Activated CD4-positive, CD25-positive, alpha-beta regulatory T cell treated with anti-CD3 and anti-CD28 coated beads, Interleukin-2, amount 50 U/mL, for 24 hours (primary cell): Measurements from ENCODE around the gene SNPH.
"Not testable (repeated sequence)": the region's sequence is repeated elsewhere in the genome, so short reads cannot be mapped to it uniquely, and the experiment has no call there.

Source experiments
- ATAC-seq, 2 donors: fragments of 150-1000 bp; cut with Tn5 transposase; one replicate each; pipeline ENCODE4 v1.10.0; 2021; ENCODE audit warnings: mild to moderate bottlenecking in 1 of 2, moderate library complexity in 1 of 2

SNPH gene, protein sequence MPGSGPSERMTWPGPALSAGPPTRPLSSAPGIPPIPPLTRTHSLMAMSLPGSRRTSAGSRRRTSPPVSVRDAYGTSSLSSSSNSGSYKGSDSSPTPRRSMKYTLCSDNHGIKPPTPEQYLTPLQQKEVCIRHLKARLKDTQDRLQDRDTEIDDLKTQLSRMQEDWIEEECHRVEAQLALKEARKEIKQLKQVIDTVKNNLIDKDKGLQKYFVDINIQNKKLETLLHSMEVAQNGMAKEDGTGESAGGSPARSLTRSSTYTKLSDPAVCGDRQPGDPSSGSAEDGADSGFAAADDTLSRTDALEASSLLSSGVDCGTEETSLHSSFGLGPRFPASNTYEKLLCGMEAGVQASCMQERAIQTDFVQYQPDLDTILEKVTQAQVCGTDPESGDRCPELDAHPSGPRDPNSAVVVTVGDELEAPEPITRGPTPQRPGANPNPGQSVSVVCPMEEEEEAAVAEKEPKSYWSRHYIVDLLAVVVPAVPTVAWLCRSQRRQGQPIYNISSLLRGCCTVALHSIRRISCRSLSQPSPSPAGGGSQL

GRCh38 chr20:1266167-1266973 lies at the start of gene SNPH:
Gene SNPH (plus strand): TSS chr20:1266294. CDS start chr20:1296240, 29,946 bp downstream.
- ATAC-seq = peak; percentile 93 to 95

- ATAC-seq = not testable (repeated sequence)
Measured at GRCh38 chr20:1216527-1217427, 49.3 kb upstream of the SNPH start.

GRCh38 chr20:1222750-1223149 lies 43.3 kb upstream of the SNPH start:
- ATAC-seq = not testable (repeated sequence)

GRCh38 chr20:1224205-1224890 lies 41.7 kb upstream of the SNPH start:
- no peak for ATAC-seq

- peak; percentile 27 to 44 for ATAC-seq
Measured at GRCh38 chr20:1225263-1225782, 40.8 kb upstream of the SNPH start.

GRCh38 chr20:1225783-1226654 lies 40.1 kb upstream of the SNPH start, which contains the start of gene RAD21L1:
Gene RAD21L1 (plus strand): TSS chr20:1226044. CDS start chr20:1228454, 2,410 bp downstream.
- peak; percentile 73 to 80 for ATAC-seq

DNA sequence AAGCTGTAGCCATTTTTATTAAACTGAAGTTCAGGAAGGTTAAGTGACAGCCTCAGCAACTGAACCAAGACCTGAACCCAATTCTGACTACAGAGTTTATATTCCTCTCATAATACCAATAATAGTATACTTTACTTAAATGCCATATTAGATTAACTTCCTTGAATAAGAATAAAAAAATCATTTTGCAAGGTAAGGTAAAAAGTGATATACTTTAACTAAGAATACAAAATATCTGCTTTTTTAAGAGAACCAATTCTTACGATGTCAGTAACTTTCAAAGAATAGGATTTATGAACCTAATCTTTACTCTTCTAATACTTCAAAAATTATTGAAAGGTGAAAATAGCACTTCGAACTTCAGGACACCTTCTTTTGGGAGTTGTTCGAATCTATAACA lies 36.6 kb upstream of the SNPH start:
- no peak for ATAC-seq

- ATAC-seq = peak in 1 of 2 donors; percentile 27
Measured at GRCh38 chr20:1232286-1233111, 33.6 kb upstream of the SNPH start.

DNA sequence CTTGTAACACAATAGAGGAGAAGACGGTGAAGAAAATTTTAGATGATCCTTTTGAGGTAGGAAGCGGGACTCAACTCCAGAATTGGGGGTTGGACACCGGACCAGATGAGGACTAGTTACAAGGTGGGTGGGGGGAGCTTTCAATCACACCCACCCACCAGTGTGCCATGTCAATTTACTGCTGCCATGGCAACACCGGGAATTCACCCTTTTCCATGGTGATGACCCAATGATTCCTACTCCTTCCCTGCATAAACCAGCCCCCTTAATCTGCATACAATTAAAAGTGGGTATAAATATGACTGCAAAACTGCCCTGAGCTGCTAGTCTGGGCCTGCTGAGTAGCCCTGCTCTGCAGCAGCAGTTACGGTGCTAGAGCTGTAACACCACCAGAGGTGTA lies 25.5 kb upstream of the SNPH start:
- no peak for ATAC-seq

DNA sequence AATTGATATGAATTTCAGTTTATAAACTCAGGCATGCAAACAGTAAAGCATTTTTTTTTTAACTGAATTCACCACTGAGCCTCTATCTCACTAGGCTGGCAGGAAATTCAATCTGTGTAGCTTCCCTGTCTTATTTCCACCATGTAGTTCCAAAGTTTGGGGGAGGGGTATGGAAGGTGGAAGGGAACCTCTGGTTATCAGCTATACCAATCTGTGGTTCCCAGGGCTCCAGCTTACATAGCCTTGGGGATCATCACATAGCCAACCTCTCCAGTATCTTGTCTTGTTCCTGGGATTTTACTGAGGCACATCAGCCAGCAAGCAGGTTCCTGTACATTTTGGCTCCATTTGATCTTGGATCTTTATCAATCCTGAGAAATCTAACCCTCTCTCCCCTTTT lies 24.6 kb upstream of the SNPH start:
- ATAC-seq = no peak

DNA sequence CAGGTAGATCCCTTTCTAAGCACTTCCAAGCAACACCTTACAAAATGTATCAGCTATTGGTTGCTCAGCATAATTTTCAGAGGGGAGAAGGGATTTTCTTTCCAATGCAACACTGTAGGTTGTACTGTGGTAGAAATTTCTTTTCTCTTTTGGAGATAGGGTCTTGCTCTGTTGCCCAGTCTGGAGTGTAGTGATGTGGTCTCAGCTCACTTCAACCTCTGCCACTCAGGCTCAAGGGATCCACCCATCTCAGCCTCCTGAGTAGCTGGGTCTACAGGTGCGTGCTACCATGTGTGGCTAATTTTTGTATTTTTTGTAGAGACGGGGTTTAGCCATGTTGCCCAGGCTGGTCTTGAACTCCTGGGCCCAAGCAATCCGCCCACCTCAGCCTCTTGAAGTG lies 24.0 kb upstream of the SNPH start:
- no peak for ATAC-seq

DNA sequence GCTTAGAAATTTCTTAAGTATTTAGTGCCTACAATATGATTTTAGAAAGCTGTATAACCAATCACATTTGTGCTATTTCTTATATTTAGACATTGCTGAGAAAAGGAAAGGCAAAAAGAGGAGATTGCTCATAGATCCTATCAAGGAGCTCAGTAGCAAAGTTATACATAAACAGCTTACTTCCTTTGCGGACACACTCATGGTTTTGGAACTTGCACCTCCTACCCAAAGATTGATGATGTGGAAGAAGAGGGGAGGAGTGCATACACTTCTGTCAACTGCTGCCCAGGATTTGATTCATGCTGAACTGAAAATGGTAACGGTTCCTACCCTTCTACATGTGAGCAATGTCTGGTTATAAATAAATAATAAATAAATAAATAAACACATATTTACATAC lies 23.6 kb upstream of the SNPH start:
- no peak for ATAC-seq

GRCh38 chr20:1245578-1245977 lies 20.5 kb upstream of the SNPH start:
- ATAC-seq = no peak

DNA sequence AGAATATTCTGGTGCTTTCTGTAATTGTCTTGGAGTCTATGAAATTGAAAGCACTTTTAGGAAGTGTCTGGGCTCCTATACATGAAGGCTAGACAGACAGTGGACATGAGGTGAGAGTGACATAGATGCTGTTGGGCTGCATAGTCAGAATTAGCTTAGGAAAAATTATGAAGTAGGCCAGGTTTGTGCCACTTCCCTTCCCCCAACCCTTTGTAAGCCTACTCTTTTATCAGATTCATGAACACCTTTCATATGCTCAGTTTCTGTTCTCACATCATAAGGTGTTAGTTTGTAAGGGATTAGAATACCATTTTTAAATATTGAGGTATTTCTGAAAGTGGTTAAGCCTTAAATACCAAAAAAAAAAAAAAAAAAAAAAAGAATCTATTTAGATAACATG lies 18.4 kb upstream of the SNPH start:
- ATAC-seq = no peak

DNA sequence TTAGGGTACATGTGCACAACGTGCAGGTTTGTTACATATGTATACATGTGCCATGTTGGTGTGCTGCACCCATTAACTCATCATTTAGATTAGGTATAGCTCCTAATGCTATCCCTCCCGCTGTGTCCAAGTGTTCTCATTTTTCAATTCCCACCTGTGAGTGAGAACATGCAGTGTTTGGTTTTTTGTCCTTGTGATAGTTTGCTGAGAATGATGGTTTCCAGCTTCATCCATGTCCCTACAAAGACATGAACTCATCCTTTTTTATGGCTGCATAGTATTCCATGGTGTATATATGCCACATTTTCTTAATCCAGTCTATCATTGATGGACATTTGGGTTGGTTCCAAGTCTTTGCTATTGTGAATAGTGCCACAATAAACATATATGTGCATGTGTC lies 15.8 kb upstream of the SNPH start:
- ATAC-seq = not testable (repeated sequence)

DNA sequence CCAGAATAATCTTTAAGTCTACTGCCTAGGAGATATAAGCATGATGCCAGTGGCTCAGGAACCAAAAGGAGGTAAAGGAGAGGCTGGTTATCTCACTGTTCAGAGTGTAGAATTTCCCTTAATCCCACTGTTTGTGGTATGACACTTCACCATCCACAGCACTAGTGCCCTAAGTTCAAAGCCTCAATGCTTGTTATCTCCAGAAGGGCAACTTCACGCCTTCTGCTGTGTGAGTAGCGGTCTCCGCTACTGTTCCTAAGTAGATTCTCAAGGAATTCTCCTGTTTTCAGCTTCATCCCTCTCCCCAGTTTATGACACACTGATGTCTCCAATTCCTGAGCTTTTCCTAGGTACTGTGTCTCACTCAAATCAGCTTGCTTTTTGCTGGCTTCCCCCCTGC lies 13.7 kb upstream of the SNPH start:
- no peak for ATAC-seq

DNA sequence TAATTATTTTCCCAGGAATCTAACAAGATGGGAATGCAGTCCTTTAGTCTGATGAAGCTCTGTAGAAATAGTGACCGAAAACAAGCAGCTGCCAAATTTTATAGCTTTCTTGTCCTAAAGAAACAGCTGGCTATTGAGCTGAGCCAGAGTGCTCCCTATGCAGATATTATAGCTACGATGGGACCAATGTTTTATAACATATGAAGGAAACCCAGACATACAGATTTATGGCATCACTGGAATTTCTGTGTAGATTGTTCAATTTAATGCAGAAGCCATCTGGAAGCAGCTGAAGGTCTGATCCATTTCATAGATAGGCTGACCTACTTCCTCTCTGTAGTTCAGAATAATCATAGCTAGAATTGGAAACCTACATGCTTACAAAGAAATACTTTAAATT lies 11.8 kb upstream of the SNPH start:
- ATAC-seq = no peak

- peak in 1 of 2 donors; percentile 27 for ATAC-seq
Measured at GRCh38 chr20:1255675-1256074, 10.4 kb upstream of the SNPH start.

DNA sequence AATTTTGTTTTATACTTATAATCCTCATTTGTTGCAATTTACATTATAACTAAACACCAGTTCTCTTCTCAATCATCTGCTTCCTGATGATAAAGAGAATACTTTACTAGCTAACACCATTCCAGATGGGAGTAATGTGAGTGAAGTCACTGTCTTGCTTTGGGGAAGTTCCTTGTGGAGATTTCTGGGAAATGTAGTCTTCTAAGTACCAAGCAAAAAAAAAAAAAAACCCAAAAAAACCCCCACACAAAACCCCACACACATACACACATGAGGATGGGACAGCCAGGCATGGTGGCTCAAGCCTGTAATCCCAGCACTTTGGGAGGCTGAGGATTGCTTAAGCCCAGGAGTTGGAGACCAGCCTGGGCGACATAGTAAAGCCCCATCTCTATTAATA lies 2.2 kb upstream of the SNPH start:
- no peak for ATAC-seq

- ATAC-seq = no peak
Measured at GRCh38 chr20:1264727-1265126, 1.4 kb upstream of the SNPH start.
